ENCODE data around the gene ZNF277.

DNA sequence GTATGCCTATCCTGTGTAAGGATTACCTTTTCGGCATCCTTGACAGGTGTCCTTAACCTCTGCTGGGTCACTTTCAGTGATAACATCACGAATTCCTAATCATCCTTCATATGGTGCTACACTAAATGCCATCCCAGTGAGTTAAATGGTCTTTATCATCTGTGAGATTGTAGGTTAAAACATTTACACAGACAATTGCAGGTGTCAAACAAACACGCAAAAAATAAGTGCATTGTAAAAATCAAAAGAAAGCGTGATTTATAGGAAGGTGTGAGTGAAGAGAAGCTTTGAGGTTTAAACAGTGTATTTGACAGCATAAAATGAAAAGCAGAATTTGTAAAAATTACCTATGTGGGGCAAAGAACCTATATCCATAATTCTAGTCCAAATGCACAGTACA, 132.3 kb downstream of the ZNF277 start:
- TF ChIP-seq, protein P1, sequence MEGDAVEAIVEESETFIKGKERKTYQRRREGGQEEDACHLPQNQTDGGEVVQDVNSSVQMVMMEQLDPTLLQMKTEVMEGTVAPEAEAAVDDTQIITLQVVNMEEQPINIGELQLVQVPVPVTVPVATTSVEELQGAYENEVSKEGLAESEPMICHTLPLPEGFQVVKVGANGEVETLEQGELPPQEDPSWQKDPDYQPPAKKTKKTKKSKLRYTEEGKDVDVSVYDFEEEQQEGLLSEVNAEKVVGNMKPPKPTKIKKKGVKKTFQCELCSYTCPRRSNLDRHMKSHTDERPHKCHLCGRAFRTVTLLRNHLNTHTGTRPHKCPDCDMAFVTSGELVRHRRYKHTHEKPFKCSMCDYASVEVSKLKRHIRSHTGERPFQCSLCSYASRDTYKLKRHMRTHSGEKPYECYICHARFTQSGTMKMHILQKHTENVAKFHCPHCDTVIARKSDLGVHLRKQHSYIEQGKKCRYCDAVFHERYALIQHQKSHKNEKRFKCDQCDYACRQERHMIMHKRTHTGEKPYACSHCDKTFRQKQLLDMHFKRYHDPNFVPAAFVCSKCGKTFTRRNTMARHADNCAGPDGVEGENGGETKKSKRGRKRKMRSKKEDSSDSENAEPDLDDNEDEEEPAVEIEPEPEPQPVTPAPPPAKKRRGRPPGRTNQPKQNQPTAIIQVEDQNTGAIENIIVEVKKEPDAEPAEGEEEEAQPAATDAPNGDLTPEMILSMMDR (optimal IDR thresholded peaks at IDR 0.05 in 1 of 3, IDR thresholded peaks at IDR 0.05 in 1 of 3, conservative IDR thresholded peaks at IDR 0.05 in 1 of 3; ENCODE audit: extremely low read depth in 1 of 3, insufficient read depth in 2 of 3, low read length in 3 of 3): no peak
- no peak for TF ChIP-seq EZH2 (IDR thresholded peaks at IDR 0.05; ENCODE audit: low read length)
